Liver (tissue), 3 donors: Measurements from ENCODE around the gene CRYBG1.

Experiments
- CTCF ChIP-seq: fragments of 150-350 bp; IDR thresholded peaks from 2 replicates; pipeline ENCODE4 v1.5.1; 2017; ENCODE audit warnings: improper control_type of control experiment, low read depth, low read length; ENCODE audit not compliant: missing input control
- TAF1 ChIP-seq: conservative IDR thresholded peaks from 2 replicates; pipeline ENCODE4 v1.6.1; 2016; ENCODE audit warnings: antibody characterized with exemption, mild to moderate bottlenecking
- YY1 ChIP-seq: IDR thresholded peaks from 2 replicates; pipeline ENCODE4 v1.6.1; 2016; ENCODE audit warnings: antibody characterized with exemption, mild to moderate bottlenecking
- donor health status: healthy.
- donor health status: healthy.

GRCh38 chr6:106446983-106447382 is 86.5 kb downstream of the CRYBG1 start:
- no peak for TF ChIP-seq YY1
- TF ChIP-seq TAF1: no peak
- no peak for TF ChIP-seq CTCF
